ENCODE results near the gene C1orf53.

C1orf53 gene

GRCh38 chr1:197920067-197920396, 17.6 kb downstream of the C1orf53 start:
- no peak overlapping the region for H3K4me3 ChIP-seq (ENCODE audit: low read depth, low read length)
- TF ChIP-seq PRDM1 (tag by site-specific recombination; IDR thresholded peaks at IDR 0.05) (no peak), ZNF548 (tag by site-specific recombination; IDR thresholded peaks at IDR 0.05) (no peak)
- ChIA-PET POLR2A (interaction anchor here (0.7 kb wide), 1 partner anchor 9 kb away, joined by 3 read pairs; no protein-coding TSS in a partner anchor), CTCF (interaction anchor here (0.6 kb wide), 1 partner anchor 136 kb away, joined by 4 read pairs; no protein-coding TSS in a partner anchor)
- H3K36me3 ChIP-seq (ENCODE audit: control insufficient read depth in 2 of 2, insufficient read depth in 1 of 2, low read length in 2 of 2) = peaks cover 0 to 3% of the 10 kb centered on the region in 2 experiments; a peak in 1 of 3 replicates
- H3K27ac ChIP-seq (ENCODE audit: extremely low read depth, low read depth, low read length) = no peak overlapping the region
- no peaks in the 10 kb centered on the region for H3K9me3 ChIP-seq (ENCODE audit: control insufficient read depth, insufficient read depth, low read depth, low read length)
- no peaks in the 10 kb centered on the region for H3K4me1 ChIP-seq (ENCODE audit: control insufficient read depth, insufficient read depth, low read length)

GRCh38 chr1:197920414-197921117, 18.1 kb downstream of the C1orf53 start:
- Histone ChIP-seq H3K36me3 (ENCODE audit: control insufficient read depth in 2 of 2, insufficient read depth in 1 of 2, low read length in 2 of 2) (peaks cover 0 to 3% of the 10 kb centered on the region in 2 experiments; a peak in 1 of 3 replicates), H3K4me3 (ENCODE audit: low read depth, low read length) (no peak overlapping the region), H3K9me3 (ENCODE audit: control insufficient read depth, insufficient read depth, low read depth, low read length) (no peaks in the 10 kb centered on the region), H3K4me1 (ENCODE audit: control insufficient read depth, insufficient read depth, low read length) (no peaks in the 10 kb centered on the region), H3K27ac (ENCODE audit: extremely low read depth, low read depth, low read length) (no peak overlapping the region)
- TF ChIP-seq ZNF530 (tag by site-specific recombination; IDR thresholded peaks at IDR 0.05; ENCODE audit: low read depth) (no peak), ZFP37 (tag by site-specific recombination; IDR thresholded peaks at IDR 0.05) (no peak), KLF10 (tag by site-specific recombination; IDR thresholded peaks at IDR 0.05) (no peak), SCRT1 (tag by site-specific recombination; IDR thresholded peaks at IDR 0.05; ENCODE audit: borderline replicate concordance) (no peak), ZNF544 (tag by site-specific recombination; IDR thresholded peaks at IDR 0.05) (no peak), ZNF280C (tag by site-specific recombination; IDR thresholded peaks at IDR 0.05) (no peak), HOXD13 (CRISPR knock-in tag; IDR thresholded peaks at IDR 0.05; ENCODE audit: borderline replicate concordance) (no peak), ZNF558 (tag by site-specific recombination; IDR thresholded peaks at IDR 0.05) (no peak)
- ChIA-PET POLR2A (interaction anchor here (0.7 kb wide), 1 partner anchor 8 kb away, joined by 3 read pairs; no protein-coding TSS in a partner anchor), CTCF (interaction anchor here (1.6 kb wide), 1 partner anchor 394 kb away, joined by 5 read pairs; no protein-coding TSS in a partner anchor)

GRCh38 chr1:197921235-197922069, 19.0 kb downstream of the C1orf53 start:
- POLR2A ChIA-PET = no interaction called here
- CTCF ChIA-PET = interaction anchor here (1.6 kb wide), 1 partner anchor 395 kb away, joined by 5 read pairs; no protein-coding TSS in a partner anchor
- Histone ChIP-seq H3K9me3 (ENCODE audit: control insufficient read depth, insufficient read depth, low read depth, low read length) (no peaks in the 10 kb centered on the region), H3K4me1 (ENCODE audit: control insufficient read depth, insufficient read depth, low read length) (no peaks in the 10 kb centered on the region), H3K27ac (ENCODE audit: extremely low read depth, low read depth, low read length) (no peak overlapping the region), H3K36me3 (ENCODE audit: control insufficient read depth in 2 of 2, insufficient read depth in 1 of 2, low read length in 2 of 2) (peaks cover 0 to 3% of the 10 kb centered on the region in 2 experiments; a peak in 1 of 3 replicates), H3K4me3 (ENCODE audit: low read depth, low read length) (no peak overlapping the region)
- TF ChIP-seq ZFP3 (tag by site-specific recombination; IDR thresholded peaks at IDR 0.05; ENCODE audit: low read depth) = no peak
- no peak for TF ChIP-seq CTCF (tag by site-specific recombination; IDR thresholded peaks at IDR 0.05)
- TF ChIP-seq ZNF398 (tag by site-specific recombination; IDR thresholded peaks at IDR 0.05) = 0 out of 2 replicates have a peak, but pooled peaks have one; percentile 19
- peak; percentile 53; the same call in 1 of the 2 replicates for TF ChIP-seq FEZF1 (tag by site-specific recombination; IDR thresholded peaks at IDR 0.05)
- TF ChIP-seq GLIS1 (tag by site-specific recombination; IDR thresholded peaks at IDR 0.05) = peak; percentile 68
- no peak for TF ChIP-seq ZNF670 (tag by site-specific recombination; IDR thresholded peaks at IDR 0.05; ENCODE audit: low read depth)

Measured in HEK293 (cell line).